ENCODE measurements around the gene GPR25. TPM values are rescaled to one million over a fixed set of nuclear protein-coding genes. Genes with fewer than 3 reads are reported as not detected.

Gene GPR25
- total RNA-seq, 1 donor from 2014 or later: not detected

DNA sequence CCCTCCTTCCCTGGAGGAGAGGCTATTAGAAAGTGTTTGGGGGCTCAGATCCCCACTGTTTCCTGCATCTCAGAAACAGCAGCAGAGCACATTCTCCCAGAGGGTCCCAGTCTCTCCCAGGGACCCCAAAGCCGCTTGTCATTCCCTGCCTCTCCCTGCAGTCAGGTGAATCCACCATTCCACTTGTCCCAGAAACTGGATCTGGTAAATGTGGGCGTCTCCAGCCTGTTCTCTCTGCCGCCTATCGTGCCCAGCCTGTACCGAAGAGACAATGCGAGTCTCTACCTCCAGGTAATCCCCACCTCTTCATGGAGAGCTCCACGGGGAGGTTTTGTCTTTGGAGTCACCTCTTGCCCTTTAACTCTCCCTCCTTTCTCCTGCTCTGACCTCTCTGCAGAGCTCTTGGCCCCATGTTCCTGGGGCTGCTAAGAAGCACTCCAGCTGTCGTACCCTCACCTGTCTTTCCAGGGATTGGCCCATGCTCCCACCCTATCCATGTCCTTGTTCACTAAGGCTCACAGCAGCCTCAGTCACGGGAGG is 48.9 kb downstream of the GPR25 start:
- Mint-ChIP-seq H3K9me3 (no peaks in the 10 kb centered on the region), H3K27ac (no peak overlapping the region), H3K4me1 (ENCODE audit: unreplicated experiment) (no peaks in the 10 kb centered on the region), H3K4me3 (no peak overlapping the region), H3K36me3 (no peaks in the 10 kb centered on the region), H3K27me3 (no peaks in the 10 kb centered on the region)
- no peak for DNase-seq (ENCODE audit: extremely low spot score, unreplicated experiment)
- TF ChIP-seq, protein P1, sequence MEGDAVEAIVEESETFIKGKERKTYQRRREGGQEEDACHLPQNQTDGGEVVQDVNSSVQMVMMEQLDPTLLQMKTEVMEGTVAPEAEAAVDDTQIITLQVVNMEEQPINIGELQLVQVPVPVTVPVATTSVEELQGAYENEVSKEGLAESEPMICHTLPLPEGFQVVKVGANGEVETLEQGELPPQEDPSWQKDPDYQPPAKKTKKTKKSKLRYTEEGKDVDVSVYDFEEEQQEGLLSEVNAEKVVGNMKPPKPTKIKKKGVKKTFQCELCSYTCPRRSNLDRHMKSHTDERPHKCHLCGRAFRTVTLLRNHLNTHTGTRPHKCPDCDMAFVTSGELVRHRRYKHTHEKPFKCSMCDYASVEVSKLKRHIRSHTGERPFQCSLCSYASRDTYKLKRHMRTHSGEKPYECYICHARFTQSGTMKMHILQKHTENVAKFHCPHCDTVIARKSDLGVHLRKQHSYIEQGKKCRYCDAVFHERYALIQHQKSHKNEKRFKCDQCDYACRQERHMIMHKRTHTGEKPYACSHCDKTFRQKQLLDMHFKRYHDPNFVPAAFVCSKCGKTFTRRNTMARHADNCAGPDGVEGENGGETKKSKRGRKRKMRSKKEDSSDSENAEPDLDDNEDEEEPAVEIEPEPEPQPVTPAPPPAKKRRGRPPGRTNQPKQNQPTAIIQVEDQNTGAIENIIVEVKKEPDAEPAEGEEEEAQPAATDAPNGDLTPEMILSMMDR (conservative IDR thresholded peaks at IDR 0.05): no peak

DNA sequence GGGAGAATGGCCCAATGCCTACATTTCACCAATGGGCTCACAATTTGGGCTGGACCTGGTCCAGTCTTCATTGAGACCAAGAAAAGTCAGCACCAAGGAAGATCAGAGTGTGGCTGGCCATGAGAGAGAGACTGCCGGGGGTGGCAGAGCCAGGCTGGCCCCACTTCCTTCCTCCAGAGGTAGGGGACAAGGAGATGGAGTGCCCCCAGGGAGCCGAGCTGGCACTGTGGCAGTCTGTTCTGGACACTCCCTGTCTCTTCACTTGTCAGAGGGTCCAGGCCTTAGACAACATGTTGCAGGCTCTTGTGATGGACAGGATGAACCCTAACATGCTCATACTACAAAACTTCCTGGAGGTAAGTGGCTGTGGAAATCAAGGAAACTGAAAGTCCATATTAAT is 49.6 kb downstream of the GPR25 start:
- no peaks in the 10 kb centered on the region for H3K27me3 Mint-ChIP-seq
- no peaks in the 10 kb centered on the region for H3K9me3 Mint-ChIP-seq
- no peak overlapping the region for H3K4me3 Mint-ChIP-seq
- no peaks in the 10 kb centered on the region for H3K4me1 Mint-ChIP-seq (ENCODE audit: unreplicated experiment)
- DNase-seq (ENCODE audit: extremely low spot score, unreplicated experiment): no peak
- H3K27ac Mint-ChIP-seq: no peak overlapping the region
- TF ChIP-seq, protein P1 (conservative IDR thresholded peaks at IDR 0.05): no peak
- no peaks in the 10 kb centered on the region for H3K36me3 Mint-ChIP-seq

DNA sequence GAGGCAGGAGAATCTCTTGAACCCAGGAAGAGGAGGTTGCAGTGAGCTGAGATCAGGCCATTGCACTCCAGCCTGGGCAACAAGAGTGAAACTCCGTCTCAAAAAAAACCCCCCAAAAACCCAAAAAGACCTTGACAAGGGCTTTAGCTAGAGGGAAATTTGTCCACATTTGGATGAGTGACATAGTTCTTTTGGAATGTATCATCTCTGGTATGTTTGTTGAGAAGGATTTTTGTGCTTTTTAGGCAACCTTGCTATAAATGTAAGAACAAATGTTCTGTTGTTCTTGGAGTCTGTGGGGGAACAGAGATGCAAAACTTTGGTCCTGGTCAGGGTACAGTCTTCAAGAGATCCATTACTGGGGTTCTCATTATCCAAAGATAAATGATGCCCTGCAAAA is 50.8 kb downstream of the GPR25 start:
- H3K27me3 Mint-ChIP-seq: no peaks in the 10 kb centered on the region
- no peaks in the 10 kb centered on the region for H3K9me3 Mint-ChIP-seq
- TF ChIP-seq, protein P1 (conservative IDR thresholded peaks at IDR 0.05): no peak
- DNase-seq (ENCODE audit: extremely low spot score, unreplicated experiment): no peak
- H3K27ac Mint-ChIP-seq: no peak overlapping the region
- no peaks in the 10 kb centered on the region for H3K36me3 Mint-ChIP-seq
- no peak overlapping the region for H3K4me3 Mint-ChIP-seq
- H3K4me1 Mint-ChIP-seq (ENCODE audit: unreplicated experiment): no peaks in the 10 kb centered on the region

Other genes starting within 250 kb of the GPR25 start
- gene DDX59, start 203.1 kb upstream of the GPR25 start, total RNA-seq (ENCODE audit: low replicate concordance): 17.1 and 19.0 TPM in 2 replicates
- 27.4 and 28.5 TPM in 2 replicates for gene CAMSAP2, start 134.1 kb upstream of the GPR25 start, total RNA-seq (ENCODE audit: low replicate concordance)
- gene INAVA, start 21.9 kb downstream of the GPR25 start, total RNA-seq (ENCODE audit: low replicate concordance): 37.6 and 38.4 TPM in 2 replicates
- gene KIF21B, start 150.7 kb downstream of the GPR25 start, total RNA-seq (ENCODE audit: low replicate concordance): 0.79 and 7.6 TPM in 2 replicates
- gene CACNA1S, start 239.4 kb downstream of the GPR25 start, total RNA-seq (ENCODE audit: low replicate concordance): 0.12 TPM in 1 of 2 replicates, not detected in the other

Data from type B pancreatic cell (in vitro differentiated cells).